BE2C (cell line): ENCODE data around the gene NPAS3.

Experiments used
- DNase-seq: peaks from one replicate; pipeline ENCODE4 v3.0.0-alpha.2; 2020
- H3K27me3 ChIP-seq: fragments of 250-450 bp; sonication (Bioruptor Pico); 2 replicates; pipeline ENCODE4 v1.5.1; 2020; ENCODE audit warnings: mild to moderate bottlenecking
- H3K36me3 ChIP-seq: fragments of 250-450 bp; sonication (Bioruptor Pico); 2 replicates; pipeline ENCODE4 v1.5.1; 2020; ENCODE audit warnings: mild to moderate bottlenecking
- H3K4me1 ChIP-seq: fragments of 250-450 bp; sonication (Bioruptor Pico); 2 replicates; pipeline ENCODE4 v1.5.1; 2020
- H3K4me3 ChIP-seq: 2 replicates; pipeline ENCODE4 v1.5.1; 2011; ENCODE audit warnings: low read depth, low read length
- H3K9me3 ChIP-seq: fragments of 250-450 bp; sonication (Bioruptor Pico); 2 replicates; pipeline ENCODE4 v1.5.1; 2020
- CTCF ChIP-seq: IDR thresholded peaks from 2 replicates; pipeline ENCODE4 v1.5.1; 2012; ENCODE audit warnings: mild to moderate bottlenecking, low read depth, low read length

Gene NPAS3

GRCh38 chr14:33561488-33562175 is 623.0 kb downstream of the NPAS3 start:
- Histone ChIP-seq H3K27me3 (no peaks in the 10 kb centered on the region), H3K4me1 (peaks cover 39% of the 10 kb centered on the region), H3K4me3 (no peak overlapping the region), H3K9me3 (no peaks in the 10 kb centered on the region), H3K36me3 (no peaks in the 10 kb centered on the region)
- no peak for TF ChIP-seq CTCF
- DNase-seq, result peak; percentile 15

GRCh38 chr14:33563191-33563900 is 624.7 kb downstream of the NPAS3 start:
- Histone ChIP-seq H3K4me1 (peaks cover 34% of the 10 kb centered on the region), H3K4me3 (no peak overlapping the region), H3K27me3 (no peaks in the 10 kb centered on the region), H3K9me3 (no peaks in the 10 kb centered on the region), H3K36me3 (no peaks in the 10 kb centered on the region)
- DNase-seq, result no peak
- no peak for TF ChIP-seq CTCF

DNA sequence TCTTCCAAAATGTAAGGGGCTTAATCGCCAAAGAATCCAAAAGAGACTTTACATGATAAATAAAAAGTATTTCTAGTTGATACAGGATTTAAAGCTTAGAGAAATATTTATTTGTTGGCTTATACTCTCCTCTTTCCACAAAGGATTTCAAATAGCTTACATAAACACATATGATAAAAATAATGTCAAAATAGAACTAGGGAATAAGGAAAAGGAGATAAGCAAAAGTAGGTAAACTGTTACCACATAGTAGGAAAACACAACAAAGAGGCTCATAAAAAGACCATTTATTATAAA is 625.2 kb downstream of the NPAS3 start:
- no peak for TF ChIP-seq CTCF
- H3K9me3 ChIP-seq, result no peaks in the 10 kb centered on the region
- H3K4me3 ChIP-seq, result no peak overlapping the region
- no peaks in the 10 kb centered on the region for H3K27me3 ChIP-seq
- H3K4me1 ChIP-seq, result peaks cover 39% of the 10 kb centered on the region
- H3K36me3 ChIP-seq, result no peaks in the 10 kb centered on the region
- DNase-seq, result no peak

- TF ChIP-seq CTCF, result no peak
- no peaks in the 10 kb centered on the region for H3K27me3 ChIP-seq
- peaks cover 39% of the 10 kb centered on the region for H3K4me1 ChIP-seq
- H3K9me3 ChIP-seq, result no peaks in the 10 kb centered on the region
- H3K4me3 ChIP-seq, result no peak overlapping the region
- DNase-seq, result no peak
- H3K36me3 ChIP-seq, result no peaks in the 10 kb centered on the region
Observed at GRCh38 chr14:33564774-33565630, 626.3 kb downstream of the NPAS3 start.

DNA sequence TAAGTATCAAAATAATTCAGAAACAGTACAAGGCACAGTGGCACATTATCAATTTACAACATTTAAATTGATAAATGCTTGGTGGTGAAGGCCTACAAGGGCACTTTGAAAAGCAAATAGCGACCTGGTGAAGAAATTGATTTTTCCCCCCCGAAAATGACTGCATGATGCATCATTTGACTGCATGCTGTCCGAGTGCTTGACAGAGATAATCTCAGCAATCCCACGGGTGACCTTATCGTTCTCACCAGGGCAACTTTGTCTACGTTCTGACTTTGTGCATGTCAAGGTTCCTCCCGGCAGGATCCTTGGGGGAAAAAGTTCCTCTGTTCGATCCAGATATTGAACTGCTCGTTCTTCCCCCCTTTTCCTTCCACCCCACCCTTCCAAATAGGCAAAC is 627.4 kb downstream of the NPAS3 start:
- no peaks in the 10 kb centered on the region for H3K36me3 ChIP-seq
- H3K9me3 ChIP-seq, result no peaks in the 10 kb centered on the region
- H3K27me3 ChIP-seq, result no peaks in the 10 kb centered on the region
- no peak for DNase-seq
- H3K4me3 ChIP-seq, result no peak overlapping the region
- peaks cover 41% of the 10 kb centered on the region for H3K4me1 ChIP-seq
- TF ChIP-seq CTCF, result no peak
